HG03095 (cell line): Measurements from ENCODE around the gene PRKRIP1.
A peak's percentile ranks its signal among the peaks of the same experiment; 100 is the strongest.
"Not testable (repeated sequence)": the region's sequence is repeated elsewhere in the genome, so short reads cannot be mapped to it uniquely, and the experiment has no call there.

Experiments
- ATAC-seq: cut with Tn5 transposase; IDR thresholded peaks from one replicate; pipeline ENCODE4 v1.9.1; 2021; ENCODE audit warnings: moderate library complexity; ENCODE audit not compliant: unreplicated experiment

PRKRIP1 gene

GRCh38 chr7:102455596-102455995 is 59.4 kb downstream of the PRKRIP1 start:
- ATAC-seq: no peak

GRCh38 chr7:102456327-102456726 is 60.2 kb downstream of the PRKRIP1 start:
- ATAC-seq: no peak

GRCh38 chr7:102457352-102457924 is 61.3 kb downstream of the PRKRIP1 start:
- no peak for ATAC-seq

GRCh38 chr7:102459221-102459844 is 63.2 kb downstream of the PRKRIP1 start:
- no peak for ATAC-seq

GRCh38 chr7:102460467-102460866 is 64.3 kb downstream of the PRKRIP1 start:
- ATAC-seq: no peak

- no peak for ATAC-seq
Observed at GRCh38 chr7:102463841-102464576, 67.8 kb downstream of the PRKRIP1 start.

- ATAC-seq: peak; percentile 79
Observed at GRCh38 chr7:102464577-102465280, 68.6 kb downstream of the PRKRIP1 start, which contains the start of the genes ALKBH4 and LRWD1. ALKBH4 (minus strand) TSS chr7:102464863; CDS start chr7:102464836, 27 bp downstream. LRWD1 (plus strand) TSS chr7:102464984; CDS start chr7:102465081, 97 bp downstream.

- no peak for ATAC-seq
Observed at GRCh38 chr7:102466097-102466496, 69.9 kb downstream of the PRKRIP1 start.

GRCh38 chr7:102467581-102468477 is 71.7 kb downstream of the PRKRIP1 start:
- ATAC-seq: no peak

- ATAC-seq: no peak
Observed at GRCh38 chr7:102468478-102469350, 72.6 kb downstream of the PRKRIP1 start.

- no peak for ATAC-seq
Observed at GRCh38 chr7:102469351-102469971, 73.3 kb downstream of the PRKRIP1 start.

GRCh38 chr7:102469972-102470825 is 74.0 kb downstream of the PRKRIP1 start:
- ATAC-seq: no peak

- ATAC-seq: no peak
Observed at GRCh38 chr7:102471791-102472125, 75.6 kb downstream of the PRKRIP1 start.

GRCh38 chr7:102472126-102473041 is 76.2 kb downstream of the PRKRIP1 start:
- ATAC-seq: no peak

- no peak for ATAC-seq
Observed at GRCh38 chr7:102473271-102473991, 77.3 kb downstream of the PRKRIP1 start.

- not testable (repeated sequence) for ATAC-seq
Observed at GRCh38 chr7:102474116-102474515, 78.0 kb downstream of the PRKRIP1 start.
